Stomach (tissue), 9 donors: Measurements from ENCODE around the gene ZFPM1. TPM values are rescaled to one million over a fixed set of nuclear protein-coding genes. Genes with fewer than 3 reads are reported as not detected.

Experiments
- DNase-seq, 2 donors: peaks; one replicate each; pipeline versions ENCODE4 v3.0.0 to v3.0.0-alpha.2; 2013 to 2019
- H3K27ac ChIP-seq, 5 donors: fragments of 200-600 bp in 4 of 5; sonication (generic) in 4 of 5; one replicate each; pipeline ENCODE4 v1.5.1; 2013 to 2019; ENCODE audit warnings: mild to moderate bottlenecking in 1 of 5, moderate library complexity in 1 of 5
- H3K27me3 ChIP-seq, 3 donors: fragments of 200-600 bp; sonication (generic); one replicate each; pipeline ENCODE4 v1.5.1; 2017 to 2019; ENCODE audit warnings: mixed run types in 1 of 3
- H3K36me3 ChIP-seq, 4 donors: fragments of 200-600 bp; sonication (generic); 1 replicate in 3 of 4; 2 replicates in 1 of 4; pipeline ENCODE4 v1.5.1; 2016 to 2019
- H3K4me1 ChIP-seq, 4 donors: fragments of 200-600 bp; sonication (generic); one replicate each; pipeline ENCODE4 v1.5.1; 2016 to 2019
- H3K4me3 ChIP-seq, 4 donors: fragments of 200-600 bp; sonication (generic) in 3 of 4; one replicate each; pipeline ENCODE4 v1.5.1; 2016 to 2019; ENCODE audit warnings: mild to moderate bottlenecking in 1 of 4
- H3K9me3 ChIP-seq, 4 donors: fragments of 200-600 bp; sonication (generic); one replicate each; pipeline ENCODE4 v1.5.1; 2016 to 2019
- EP300 ChIP-seq: sonication (generic); formaldehyde crosslinking; IDR thresholded peaks from one replicate; pipeline ENCODE4 v1.6.1; 2017; ENCODE audit warnings: antibody characterized with exemption
- POLR2A ChIP-seq, 4 donors: fragments of 450-650 bp; IDR thresholded peaks; one replicate each; pipeline ENCODE4 v1.6.1; 2016; ENCODE audit warnings: antibody characterized with exemption in 4 of 4, control low read depth in 2 of 4, mild to moderate bottlenecking in 1 of 4, moderate library complexity in 1 of 4
- POLR2AphosphoS5 ChIP-seq, 3 donors: sonication (generic); formaldehyde crosslinking; IDR thresholded peaks; one replicate each; pipeline ENCODE4 v1.6.1; 2016; ENCODE audit warnings: antibody characterized with exemption in 3 of 3
- WGBS, 5 donors: extraction: QIAGEN DNeasy Blood & Tissue Kit in 3 of 5; methylation state at CpG; one replicate each; pipeline versions ENCODE4 v1.1.5 to v1.1.7; 2013 to 2018; 5-methylcytosine and 5-hydroxymethylcytosine counted together
- intact Hi-C: fragments of 100-400 bp; cut with DNase I; formaldehyde crosslinking; loops from one replicate; pipeline ENCODE4 v1.15.1; 2023; ENCODE audit warnings: low total_unique reads
- polyA plus RNA-seq, 3 donors: library from polyadenylated mRNA; stranded (reverse); fragments of 200-250 nt; gene quantifications; one replicate each; pipeline ENCODE4 v1.2.3, GENCODE V29; 2013
- total RNA-seq, 5 donors: library from RNA; depleted of rRNA; stranded (reverse); fragments of >200 nt; gene quantifications; one replicate each; pipeline versions ENCODE4 v1.1.0 to v1.2.3, GENCODE V29; 2014 to 2016
- TF ChIP-seq, protein P1 (sequence below), 7 experiments: fragments of 450-650 bp in 4 of 7; fragments of 200-600 bp in 3 of 7; sonication (generic) in 3 of 7; IDR thresholded peaks; one replicate each; pipeline ENCODE4 v1.5.1; 2016 to 2019; ENCODE audit warnings: antibody characterized with exemption in 7 of 7, control low read depth in 2 of 7, mild to moderate bottlenecking in 1 of 7
- donor health status: healthy with polysubstance abuse.
- donor health status: Bipolar disorder and iron deficiency.
- donor health status: healthy.

Gene ZFPM1
- total and polyA plus RNA-seq, 8 donors, result 3.9 to 85.7 (median 12.9) TPM

DNA sequence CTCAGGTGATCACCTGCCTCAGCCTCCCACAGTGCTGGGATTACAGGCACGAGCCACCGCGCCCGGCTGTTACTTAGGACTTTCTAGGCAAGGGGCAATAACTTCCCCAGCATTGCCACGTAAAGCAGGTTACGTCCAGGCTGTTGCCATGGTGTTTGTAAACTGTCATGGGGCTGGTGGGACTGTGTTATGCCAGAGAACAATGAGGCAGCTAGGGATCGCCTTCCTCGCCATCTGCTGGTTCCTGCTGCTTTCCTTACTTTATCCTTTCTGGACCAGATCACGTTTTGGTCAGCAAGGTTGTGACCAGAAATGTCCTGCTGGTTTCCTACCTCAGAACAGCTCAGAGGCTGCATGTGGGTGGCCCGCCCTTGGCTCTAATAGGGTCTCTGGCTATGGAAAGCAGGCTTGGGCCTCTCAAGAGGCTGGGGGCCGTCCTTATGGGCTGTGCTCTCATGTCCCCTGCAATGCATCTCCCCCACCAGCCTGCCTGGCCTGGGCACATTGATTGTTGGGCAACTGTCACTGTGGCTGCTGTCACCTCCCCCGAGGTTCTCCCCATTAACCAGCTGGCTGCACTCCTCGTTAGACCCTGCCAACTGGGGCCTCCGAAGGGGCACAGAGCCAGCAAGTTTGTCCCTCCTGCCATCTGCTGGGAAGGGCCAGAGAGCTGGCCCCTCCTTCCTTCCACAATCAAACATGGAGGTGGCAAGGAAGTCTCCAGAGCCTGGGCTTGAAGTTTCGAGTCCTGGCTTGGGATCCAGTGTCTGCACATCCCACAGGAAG, 88.9 kb downstream of the ZFPM1 start:
- Histone ChIP-seq H3K27ac (no peak overlapping the region), H3K36me3 (no peaks in the 10 kb centered on the region), H3K9me3 (peaks cover 4 to 26% (median 20%) of the 10 kb centered on the region in 4 donors), H3K4me1 (peaks cover 0 to 27% (median 14%) of the 10 kb centered on the region in 4 donors), H3K27me3 (peaks cover 0 to 53% (median 15%) of the 10 kb centered on the region in 3 donors), H3K4me3 (no peak overlapping the region)
- TF ChIP-seq, protein P1, sequence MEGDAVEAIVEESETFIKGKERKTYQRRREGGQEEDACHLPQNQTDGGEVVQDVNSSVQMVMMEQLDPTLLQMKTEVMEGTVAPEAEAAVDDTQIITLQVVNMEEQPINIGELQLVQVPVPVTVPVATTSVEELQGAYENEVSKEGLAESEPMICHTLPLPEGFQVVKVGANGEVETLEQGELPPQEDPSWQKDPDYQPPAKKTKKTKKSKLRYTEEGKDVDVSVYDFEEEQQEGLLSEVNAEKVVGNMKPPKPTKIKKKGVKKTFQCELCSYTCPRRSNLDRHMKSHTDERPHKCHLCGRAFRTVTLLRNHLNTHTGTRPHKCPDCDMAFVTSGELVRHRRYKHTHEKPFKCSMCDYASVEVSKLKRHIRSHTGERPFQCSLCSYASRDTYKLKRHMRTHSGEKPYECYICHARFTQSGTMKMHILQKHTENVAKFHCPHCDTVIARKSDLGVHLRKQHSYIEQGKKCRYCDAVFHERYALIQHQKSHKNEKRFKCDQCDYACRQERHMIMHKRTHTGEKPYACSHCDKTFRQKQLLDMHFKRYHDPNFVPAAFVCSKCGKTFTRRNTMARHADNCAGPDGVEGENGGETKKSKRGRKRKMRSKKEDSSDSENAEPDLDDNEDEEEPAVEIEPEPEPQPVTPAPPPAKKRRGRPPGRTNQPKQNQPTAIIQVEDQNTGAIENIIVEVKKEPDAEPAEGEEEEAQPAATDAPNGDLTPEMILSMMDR (IDR thresholded peaks at IDR 0.05), result no peak
- TF ChIP-seq POLR2AphosphoS5 (IDR thresholded peaks at IDR 0.05), result no peak
- no peak for TF ChIP-seq POLR2A (IDR thresholded peaks at IDR 0.05)
- no peak for TF ChIP-seq EP300
- WGBS, 5 donors, result 65 to 76% (median 70%) methylated on average over 9 to 15 of the region's 15 CpGs
- intact Hi-C loops, result no loop called here
- DNase-seq, result no peak

DNA sequence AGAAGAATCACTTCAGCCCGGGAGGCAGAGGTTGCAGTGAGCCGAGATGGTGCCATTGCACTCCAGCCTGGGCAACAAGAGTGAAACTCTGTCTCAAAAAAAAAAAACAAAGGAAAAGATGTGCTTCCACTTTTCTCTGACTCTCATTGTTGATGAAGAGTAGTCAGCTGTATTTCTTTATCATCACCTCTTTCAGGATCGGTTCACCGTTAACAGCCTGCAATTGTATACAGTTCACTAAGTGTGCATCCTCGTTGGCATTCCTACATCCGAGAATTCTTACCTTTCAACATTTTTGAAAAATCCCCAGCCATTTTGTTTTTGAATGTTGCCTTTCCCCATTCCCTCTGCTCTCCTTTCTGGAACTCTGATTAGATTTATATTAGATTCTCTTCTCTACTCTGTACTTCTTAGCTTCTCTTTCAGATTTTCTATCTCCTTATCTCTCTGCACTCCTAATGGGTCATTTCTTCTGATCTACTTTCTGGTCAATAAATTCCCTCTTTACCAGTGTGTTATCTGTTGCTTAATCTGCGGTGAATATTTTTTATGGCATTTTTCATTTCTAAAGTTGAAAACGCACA, 90.2 kb downstream of the ZFPM1 start:
- TF ChIP-seq POLR2A (IDR thresholded peaks at IDR 0.05) (no peak), EP300 (no peak), POLR2AphosphoS5 (IDR thresholded peaks at IDR 0.05) (no peak)
- TF ChIP-seq, protein P1 (IDR thresholded peaks at IDR 0.05), result no peak
- DNase-seq, result no peak
- H3K27ac ChIP-seq, result no peak overlapping the region
- no peak overlapping the region for H3K4me3 ChIP-seq
- H3K9me3 ChIP-seq, result peaks cover 4 to 26% (median 20%) of the 10 kb centered on the region in 4 donors
- peaks cover 0 to 25% (median 14%) of the 10 kb centered on the region in 4 donors for H3K4me1 ChIP-seq
- 79 to 88% (median 84%) methylated on average over 8 of the region's 8 CpGs for WGBS, 5 donors
- peaks cover 0 to 53% (median 21%) of the 10 kb centered on the region in 3 donors for H3K27me3 ChIP-seq
- H3K36me3 ChIP-seq, result no peaks in the 10 kb centered on the region
- intact Hi-C loops, result no loop called here

DNA sequence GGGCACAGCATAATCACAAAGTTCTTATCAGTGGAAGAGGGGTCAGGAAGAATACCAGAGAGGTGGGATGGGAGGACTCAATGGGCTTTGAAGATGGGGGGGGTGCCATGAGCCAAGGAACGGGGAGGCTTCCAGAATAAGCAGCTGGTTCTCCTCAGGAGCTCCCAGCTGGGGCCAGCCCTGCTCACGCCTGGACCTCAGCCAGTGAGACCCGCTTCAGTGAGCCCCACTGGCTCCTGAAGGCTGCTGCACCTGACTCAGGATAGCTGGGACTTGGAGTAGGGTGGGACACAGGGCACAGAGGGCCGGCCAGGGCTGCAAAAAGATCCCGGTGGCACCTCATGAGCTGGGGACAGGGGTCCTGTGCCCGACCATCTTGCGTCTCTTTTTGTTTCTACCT, 92.7 kb downstream of the ZFPM1 start:
- WGBS, 5 donors, result 61 to 68% (median 64%) methylated on average over 7 of the region's 7 CpGs
- TF ChIP-seq, protein P1 (IDR thresholded peaks at IDR 0.05), result no peak
- TF ChIP-seq POLR2A (IDR thresholded peaks at IDR 0.05) (no peak), EP300 (no peak), POLR2AphosphoS5 (IDR thresholded peaks at IDR 0.05) (no peak)
- H3K4me3 ChIP-seq, result no peak overlapping the region
- H3K36me3 ChIP-seq, result no peaks in the 10 kb centered on the region
- peaks cover under 1 to 11% (median 6%) of the 10 kb centered on the region in 4 donors for H3K4me1 ChIP-seq
- DNase-seq, result no peak
- H3K9me3 ChIP-seq, result peaks cover 4 to 26% (median 20%) of the 10 kb centered on the region in 4 donors
- H3K27ac ChIP-seq, result no peak overlapping the region
- H3K27me3 ChIP-seq, result peaks cover 0 to 39% (median 7%) of the 10 kb centered on the region in 3 donors
- intact Hi-C loops, result no loop called here

DNA sequence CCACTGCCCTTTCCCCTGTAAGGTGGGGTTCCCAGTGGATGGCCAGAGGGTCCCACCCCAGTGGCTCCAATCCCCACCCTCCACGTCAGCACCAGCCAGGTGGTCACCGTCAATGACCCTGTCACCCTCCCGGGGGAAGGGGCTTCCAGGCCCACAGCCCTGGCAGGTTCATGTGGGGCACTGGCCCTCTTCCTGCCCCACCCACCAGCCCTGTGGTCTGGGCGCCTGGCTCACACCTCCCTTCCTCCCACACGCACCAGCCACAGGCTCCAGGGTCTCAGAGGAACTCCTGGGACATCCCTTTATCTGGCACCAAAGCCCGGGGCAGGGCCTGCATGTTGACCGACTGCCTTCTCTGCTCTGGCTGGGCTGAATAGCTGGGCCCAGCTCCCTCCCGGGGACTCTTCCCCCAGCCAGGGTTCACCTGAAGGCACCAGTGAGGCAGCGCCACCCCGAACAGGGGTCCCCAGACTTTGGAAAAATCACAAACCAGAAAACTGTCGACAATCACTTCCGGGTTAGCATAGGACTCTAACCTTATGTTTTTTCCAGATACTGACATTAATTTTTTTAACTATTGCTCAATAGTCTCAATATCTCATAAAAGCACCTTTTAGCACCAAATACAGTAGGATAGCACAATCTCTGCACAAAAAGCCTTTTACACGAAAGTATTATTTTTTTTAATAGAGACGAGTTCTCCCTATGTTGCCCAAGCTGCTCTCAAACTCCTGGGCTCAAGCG, 95.2 kb downstream of the ZFPM1 start:
- WGBS, 5 donors, result 52 to 64% (median 61%) methylated on average over 14 to 15 of the region's 15 CpGs
- H3K9me3 ChIP-seq, result peaks cover 0 to 12% (median 7%) of the 10 kb centered on the region in 4 donors
- no peak overlapping the region for H3K4me3 ChIP-seq
- H3K36me3 ChIP-seq, result no peaks in the 10 kb centered on the region
- DNase-seq, result no peak
- no peak overlapping the region for H3K27ac ChIP-seq
- H3K27me3 ChIP-seq, result peaks cover 0 to 38% (median 7%) of the 10 kb centered on the region in 3 donors
- peaks cover 0 to 11% (median 6%) of the 10 kb centered on the region in 4 donors for H3K4me1 ChIP-seq
- intact Hi-C loops, result no loop called here
- TF ChIP-seq POLR2A (IDR thresholded peaks at IDR 0.05) (no peak), EP300 (no peak), POLR2AphosphoS5 (IDR thresholded peaks at IDR 0.05) (no peak)
- TF ChIP-seq, protein P1 (IDR thresholded peaks at IDR 0.05), result no peak
